Measurements from ENCODE around the gene FAM83B.
A peak's percentile ranks its signal among the peaks of the same experiment; 100 is the strongest.

Gene FAM83B

GRCh38 chr6:54868556-54868955 is 22.0 kb downstream of the FAM83B start:
- no peak overlapping the region for H3K27ac ChIP-seq
- ChIA-PET CTCF (no interaction called here), POLR2A (ENCODE audit: low non-redundant PET) (no interaction called here)
- no peak for TF ChIP-seq CTCF (conservative IDR thresholded peaks at IDR 0.05; ENCODE audit: low read depth)
- DNase-seq (ENCODE audit: low spot score) = no peak

GRCh38 chr6:54873599-54873998 is 27.0 kb downstream of the FAM83B start:
- H3K27ac ChIP-seq = no peak overlapping the region
- CTCF ChIA-PET = interaction anchor here (0.7 kb wide), 1 partner anchor 1389 kb away, joined by 10 read pairs; no protein-coding TSS in a partner anchor
- no peak for TF ChIP-seq CTCF (conservative IDR thresholded peaks at IDR 0.05; ENCODE audit: low read depth)
- POLR2A ChIA-PET (ENCODE audit: low non-redundant PET) = no interaction called here
- no peak for DNase-seq (ENCODE audit: low spot score)

- ChIA-PET POLR2A (ENCODE audit: low non-redundant PET) (no interaction called here), CTCF (no interaction called here)
- peak; percentile 73 for DNase-seq (ENCODE audit: low spot score)
- H3K27ac ChIP-seq = no peak overlapping the region
- no peak for TF ChIP-seq CTCF (conservative IDR thresholded peaks at IDR 0.05; ENCODE audit: low read depth)
These were observed 27.9 kb downstream of the FAM83B start for GRCh38 chr6:54874349-54875048.

- POLR2A ChIA-PET (ENCODE audit: low non-redundant PET) = no interaction called here
- CTCF ChIA-PET = no interaction called here
- no peak for TF ChIP-seq CTCF (conservative IDR thresholded peaks at IDR 0.05; ENCODE audit: low read depth)
- no peak overlapping the region for H3K27ac ChIP-seq
- DNase-seq (ENCODE audit: low spot score) = no peak
These were observed 29.0 kb downstream of the FAM83B start for GRCh38 chr6:54875539-54875938.

- no peak overlapping the region for H3K27ac ChIP-seq
- ChIA-PET CTCF (no interaction called here), POLR2A (ENCODE audit: low non-redundant PET) (no interaction called here)
- no peak for DNase-seq (ENCODE audit: low spot score)
- TF ChIP-seq CTCF (conservative IDR thresholded peaks at IDR 0.05; ENCODE audit: low read depth) = no peak
These were observed 29.8 kb downstream of the FAM83B start for GRCh38 chr6:54876365-54876764.

- CTCF ChIA-PET = no interaction called here
- DNase-seq (ENCODE audit: low spot score) = no peak
- H3K27ac ChIP-seq = no peak overlapping the region
- TF ChIP-seq CTCF (conservative IDR thresholded peaks at IDR 0.05; ENCODE audit: low read depth) = no peak
- POLR2A ChIA-PET (ENCODE audit: low non-redundant PET) = no interaction called here
These were observed 30.3 kb downstream of the FAM83B start for GRCh38 chr6:54876871-54877270.
